GM21367 (cell line): ENCODE results near the gene MTCL1.

Source experiments
- ATAC-seq: cut with Tn5 transposase; IDR thresholded peaks from one replicate; pipeline ENCODE4 v1.9.1; 2021; ENCODE audit not compliant: unreplicated experiment

The MTCL1 gene

DNA sequence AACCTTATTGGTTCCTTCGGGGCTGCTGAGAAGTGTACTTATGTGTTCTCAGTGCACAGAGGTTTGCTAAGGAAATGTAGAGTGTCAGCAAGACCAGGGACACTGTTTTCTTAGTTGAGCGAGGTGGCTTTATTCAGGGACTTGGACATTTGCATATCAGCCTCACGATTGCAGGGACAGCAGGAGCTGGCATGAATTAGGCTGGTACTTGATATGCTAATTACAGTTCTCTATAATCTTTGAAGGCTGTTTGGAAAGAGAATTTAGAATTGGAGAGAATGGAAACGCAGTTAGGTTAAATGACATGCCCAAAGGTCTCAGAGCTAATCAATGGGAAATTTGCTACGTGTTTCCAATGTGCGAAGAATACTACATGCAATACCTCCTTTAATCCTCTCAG lies 18.7 kb upstream of the MTCL1 start:
- ATAC-seq, result no peak

- no peak for ATAC-seq
These were observed 17.0 kb upstream of the MTCL1 start for GRCh38 chr18:8688216-8688800.

DNA sequence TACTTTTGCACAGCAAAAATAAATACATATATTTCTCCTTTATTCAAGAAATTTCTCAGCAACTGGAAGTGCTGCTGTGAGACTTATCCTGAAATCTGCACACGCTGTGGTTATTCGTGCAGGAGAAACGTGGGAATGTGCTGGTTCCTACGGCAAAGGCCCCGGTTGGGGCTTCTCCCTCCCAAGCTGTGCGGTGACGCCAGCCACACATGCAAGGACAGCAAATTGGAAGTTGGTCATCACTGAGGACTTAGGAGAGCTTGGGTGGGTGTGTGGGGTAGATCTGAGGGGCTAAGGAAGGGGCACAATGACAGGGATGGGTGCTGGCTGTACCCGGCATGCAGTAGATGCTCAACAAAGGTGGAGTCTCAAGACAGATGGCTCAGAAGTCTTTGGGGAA lies 16.5 kb upstream of the MTCL1 start:
- no peak for ATAC-seq

- ATAC-seq, result no peak
These were observed 15.8 kb upstream of the MTCL1 start for GRCh38 chr18:8689517-8689916.

- no peak for ATAC-seq
These were observed 10.5 kb upstream of the MTCL1 start for GRCh38 chr18:8694891-8695290.

DNA sequence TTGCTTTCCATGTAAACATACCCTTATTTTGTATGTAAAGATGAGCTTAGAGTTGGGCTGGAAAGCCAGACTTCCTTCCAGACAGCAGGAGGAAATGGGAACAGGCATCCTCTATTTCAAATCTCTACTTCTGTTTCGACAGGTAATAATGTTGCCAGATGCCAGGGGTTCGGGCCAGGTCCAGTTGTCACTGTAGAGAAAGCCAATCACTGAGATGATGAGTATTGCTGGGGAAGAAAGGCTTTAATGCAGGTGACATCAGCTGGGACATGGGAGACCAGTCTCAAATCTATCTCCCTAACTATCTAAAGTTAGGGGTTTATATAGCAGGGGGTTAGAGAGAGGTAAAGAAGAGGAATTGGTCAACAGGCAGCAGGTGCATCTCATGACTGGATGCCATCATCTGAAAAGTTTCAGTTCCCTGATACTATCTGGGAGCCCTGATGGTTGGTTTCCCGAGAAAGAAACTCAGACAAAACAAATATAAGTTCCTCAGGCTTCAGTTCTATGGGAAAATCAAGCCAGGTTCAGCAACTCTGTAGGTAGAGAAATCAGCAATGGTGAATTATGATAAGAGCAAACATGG lies 9.3 kb upstream of the MTCL1 start:
- ATAC-seq, result no peak

GRCh38 chr18:8696749-8697211 lies 8.6 kb upstream of the MTCL1 start:
- ATAC-seq, result no peak

DNA sequence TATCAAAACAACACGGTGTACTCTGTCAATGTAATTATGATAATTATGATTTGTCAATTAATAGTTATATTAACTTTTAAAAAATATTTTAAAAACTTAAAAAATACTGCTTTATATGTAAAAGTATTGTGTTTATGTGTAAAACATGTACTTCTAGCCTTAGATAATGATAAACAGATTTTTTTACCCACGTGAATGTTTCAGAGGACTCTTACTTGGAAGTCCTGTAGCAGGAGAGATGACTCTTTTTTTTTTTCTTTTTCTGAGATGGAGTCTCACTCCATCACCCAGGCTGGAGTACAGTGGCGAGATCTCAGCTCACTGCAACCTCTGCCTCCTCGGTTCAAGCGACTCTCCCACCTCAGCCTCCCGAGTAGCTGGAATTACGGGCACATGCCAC lies 6.2 kb upstream of the MTCL1 start:
- no peak for ATAC-seq

GRCh38 chr18:8699948-8700347 lies 5.4 kb upstream of the MTCL1 start:
- no peak for ATAC-seq

- ATAC-seq, result no peak
These were observed 3.7 kb upstream of the MTCL1 start for GRCh38 chr18:8701546-8702118.

DNA sequence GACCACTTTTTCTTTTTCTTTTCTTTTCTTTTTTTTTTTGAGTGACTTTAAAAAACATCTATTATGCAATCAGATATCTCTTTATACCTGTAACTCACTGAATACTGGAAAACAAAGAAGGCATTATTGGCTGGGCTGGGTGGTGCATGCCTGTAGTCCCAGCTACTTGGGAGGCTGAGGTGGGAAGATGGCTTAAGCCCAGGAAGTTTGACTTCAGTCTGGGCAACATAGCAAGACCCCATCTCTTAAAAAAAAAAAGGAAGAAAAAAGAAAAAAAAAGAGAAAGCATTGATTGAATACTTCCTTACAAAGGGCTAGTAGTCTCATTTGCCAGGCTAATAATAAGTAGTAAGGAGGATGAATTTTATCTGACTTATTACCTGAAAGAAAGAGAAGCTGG lies 2.7 kb upstream of the MTCL1 start:
- no peak for ATAC-seq

DNA sequence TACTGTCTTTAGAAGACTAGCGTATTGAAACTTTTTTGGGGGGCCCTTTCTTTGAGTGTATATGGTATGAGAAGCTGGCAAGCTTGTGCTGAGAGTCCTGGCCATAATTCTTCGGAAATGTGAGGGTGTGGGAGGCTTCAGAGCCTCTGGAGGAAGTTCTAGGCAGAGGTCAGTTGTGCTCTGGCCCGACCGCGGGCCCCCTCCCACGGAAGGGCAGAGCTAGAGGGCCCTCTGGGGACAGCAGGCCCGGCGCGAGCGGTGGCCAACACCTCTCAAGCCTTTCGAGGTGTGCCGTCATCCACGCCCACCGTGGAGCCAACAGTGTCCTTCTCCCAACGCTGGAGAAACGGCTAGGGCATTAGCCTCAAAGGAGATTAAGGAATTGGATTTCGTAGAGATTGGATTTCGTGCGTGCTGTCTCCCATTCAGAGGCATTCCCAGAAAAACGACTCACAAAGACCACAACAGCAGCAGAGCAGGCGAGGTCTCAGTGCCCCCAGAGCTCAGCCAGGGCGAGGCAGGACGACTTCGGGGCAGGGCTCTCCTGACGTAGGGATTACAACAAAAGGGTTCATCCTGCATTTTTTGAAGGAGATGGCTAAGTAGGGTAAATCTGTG lies 2.2 kb upstream of the MTCL1 start:
- no peak for ATAC-seq

DNA sequence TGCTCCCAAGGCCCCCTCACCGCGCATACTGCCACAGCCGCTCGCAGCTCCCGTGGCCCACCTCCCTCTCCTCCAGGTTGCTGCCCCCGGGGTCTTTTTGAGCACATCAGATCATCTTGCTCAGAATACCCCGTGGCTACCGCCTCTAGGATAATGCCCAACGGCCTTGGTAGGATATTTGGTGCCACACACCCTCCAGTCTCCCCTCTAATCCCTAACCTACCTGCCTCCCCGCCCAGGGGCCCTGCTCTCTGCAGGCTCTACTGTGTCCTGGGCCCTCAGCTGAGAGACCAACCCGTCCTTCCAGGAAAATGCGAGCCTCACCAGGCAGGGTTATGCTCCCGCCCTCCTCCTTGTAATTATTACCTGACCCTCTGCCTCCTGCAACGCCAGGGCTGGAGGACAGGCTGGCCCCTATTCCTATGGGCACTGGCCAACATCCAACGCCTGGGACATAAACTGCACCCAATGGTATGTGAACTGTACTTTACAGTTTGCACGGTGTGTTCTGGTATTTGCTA lies 1.5 kb upstream of the MTCL1 start:
- no peak for ATAC-seq

DNA sequence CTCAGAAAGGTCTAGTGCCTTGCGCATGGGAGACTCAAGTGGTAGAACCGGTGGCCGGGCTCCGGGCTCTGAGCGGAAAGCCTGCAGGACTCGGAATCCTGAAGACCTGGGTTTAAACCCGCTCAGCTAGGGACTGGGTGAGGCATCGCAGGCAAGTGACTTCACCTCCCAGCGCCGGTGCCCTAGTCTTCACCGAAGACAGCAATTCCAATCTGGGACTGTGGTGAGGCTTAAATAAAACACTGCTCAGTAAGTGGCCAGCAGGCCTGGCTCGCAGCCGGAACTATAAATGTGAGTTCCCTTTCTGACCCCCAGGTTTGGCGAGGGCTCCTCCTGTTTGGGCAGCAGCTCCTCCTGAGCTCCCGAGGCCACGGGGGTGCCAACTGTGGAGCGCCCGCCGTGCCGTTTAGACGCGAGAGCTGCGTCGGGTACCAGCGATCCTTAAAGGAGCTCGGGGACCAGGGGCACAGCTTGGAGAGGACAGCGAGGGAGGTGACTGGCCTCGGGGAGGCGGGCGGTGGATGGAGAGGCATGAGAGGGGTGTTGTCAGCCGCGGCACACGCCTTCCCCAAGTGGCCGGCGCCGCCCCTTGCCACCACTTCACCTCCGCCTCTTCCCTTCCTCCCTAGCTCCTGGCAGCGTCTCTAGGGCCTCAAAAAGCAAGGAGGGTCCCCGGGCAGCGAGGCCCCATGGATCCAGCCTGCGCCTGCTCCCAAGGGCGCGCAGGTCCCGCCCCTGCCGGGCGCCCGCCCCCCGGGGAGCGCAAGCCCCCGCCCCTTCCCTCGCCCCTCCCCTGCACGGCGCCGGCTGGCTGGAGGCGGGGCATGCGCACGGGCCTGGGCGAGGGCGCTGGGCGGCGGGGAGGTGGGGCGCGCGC lies 757 bp upstream of the MTCL1 start:
- peak; percentile 75 for ATAC-seq

DNA sequence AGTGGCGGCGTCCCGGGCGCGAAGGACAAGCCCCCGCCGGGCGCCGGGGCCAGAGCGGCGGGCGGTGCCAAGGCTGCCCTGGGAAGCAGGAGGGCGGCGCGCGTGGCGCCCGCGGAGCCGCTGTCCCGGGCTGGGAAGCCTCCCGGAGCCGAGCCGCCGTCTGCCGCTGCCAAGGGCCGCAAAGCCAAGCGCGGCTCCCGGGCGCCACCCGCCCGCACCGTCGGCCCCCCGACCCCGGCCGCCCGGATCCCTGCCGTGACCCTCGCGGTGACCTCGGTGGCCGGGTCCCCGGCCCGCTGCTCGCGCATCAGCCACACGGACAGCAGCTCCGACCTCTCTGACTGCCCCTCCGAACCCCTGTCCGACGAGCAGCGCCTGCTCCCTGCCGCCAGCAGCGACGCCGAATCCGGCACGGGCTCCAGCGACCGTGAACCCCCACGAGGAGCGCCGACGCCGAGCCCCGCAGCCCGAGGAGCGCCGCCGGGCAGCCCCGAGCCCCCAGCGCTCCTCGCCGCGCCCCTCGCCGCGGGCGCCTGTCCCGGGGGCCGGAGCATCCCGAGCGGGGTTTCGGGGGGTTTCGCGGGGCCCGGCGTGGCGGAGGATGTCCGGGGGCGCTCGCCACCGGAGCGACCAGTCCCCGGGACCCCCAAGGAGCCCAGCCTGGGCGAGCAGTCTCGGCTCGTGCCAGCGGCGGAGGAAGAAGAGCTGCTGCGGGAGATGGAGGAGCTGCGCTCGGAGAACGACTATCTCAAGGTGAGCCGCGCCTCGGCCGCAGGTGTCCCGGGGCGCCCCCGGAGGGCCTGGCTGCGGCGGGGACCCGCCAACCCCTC lies 820 bp downstream of the MTCL1 start:
- peak; percentile 3 for ATAC-seq

DNA sequence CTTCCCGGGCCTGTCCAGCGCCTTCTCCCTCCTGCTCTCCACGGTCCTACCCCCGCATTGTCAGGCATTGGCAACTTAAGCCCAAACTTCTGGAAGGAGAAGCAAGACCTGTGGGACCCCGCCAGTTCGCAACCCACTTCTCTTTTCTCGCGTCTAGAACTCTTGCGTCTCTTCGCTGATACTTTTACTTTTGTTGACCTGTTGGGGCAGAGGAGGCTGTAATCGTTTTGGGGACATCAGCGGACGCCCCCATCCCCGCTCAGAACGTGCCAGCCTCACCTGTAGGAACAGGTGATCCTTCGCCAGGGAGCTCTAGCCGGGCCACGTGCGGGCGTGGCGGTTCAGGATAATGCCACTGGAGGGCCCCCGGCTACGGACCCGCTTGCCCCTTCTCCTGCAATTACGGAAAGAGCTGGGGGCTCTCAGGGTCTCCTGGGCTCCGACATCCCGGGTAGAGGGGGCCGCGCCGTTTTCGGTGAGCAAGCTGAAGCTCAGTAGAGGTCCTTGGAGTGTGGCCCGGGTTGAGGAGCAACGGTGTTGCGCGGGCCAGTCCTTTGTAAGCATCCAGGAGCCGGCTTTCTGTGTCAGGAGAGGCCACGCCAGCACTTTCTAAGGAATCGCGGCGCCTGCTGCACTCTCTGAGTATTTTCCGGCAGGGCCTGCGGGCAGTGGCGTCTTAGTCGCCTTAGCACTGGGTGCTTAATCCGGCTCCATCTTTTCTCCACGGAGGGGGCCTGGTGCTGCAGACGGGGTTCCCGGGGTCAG lies 1.6 kb downstream of the MTCL1 start:
- no peak for ATAC-seq

- ATAC-seq, result no peak
These were observed 2.4 kb downstream of the MTCL1 start for GRCh38 chr18:8707556-8708300.

GRCh38 chr18:8708670-8709069 lies 3.3 kb downstream of the MTCL1 start:
- no peak for ATAC-seq
